A673 (cell line): ENCODE data around the gene SPACA7.

Source experiments
- CTCF ChIP-seq: fragments of 300-800, 200-600 bp; sonication (generic); conservative IDR thresholded peaks from 2 replicates; pipeline ENCODE4 v1.5.1; 2017; ENCODE audit warnings: low read depth, mild to moderate bottlenecking, antibody characterized with exemption, low read length, moderate library complexity, mixed read lengths
- EZH2 ChIP-seq: fragments of 200-600 bp; sonication (generic); IDR thresholded peaks from 2 replicates; pipeline ENCODE4 v1.6.1; 2017; ENCODE audit warnings: borderline replicate concordance, low read depth, mild to moderate bottlenecking, mixed read lengths, antibody characterized with exemption, low read length; ENCODE audit not compliant: poor library complexity, severe bottlenecking

- no peak for TF ChIP-seq CTCF
- TF ChIP-seq EZH2: no peak
Measured at GRCh38 chr13:112434937-112435523, 58.9 kb downstream of the SPACA7 start.
